GM21825 (cell line): ENCODE data around the gene ITPRIPL2.

Experiments used
- ATAC-seq: cut with Tn5 transposase; IDR thresholded peaks from one replicate; pipeline ENCODE4 v1.9.1; 2021; ENCODE audit warnings: mild to moderate bottlenecking, moderate library complexity; ENCODE audit not compliant: unreplicated experiment

The ITPRIPL2 gene

GRCh38 chr16:19140396-19140795, 26.6 kb downstream of the ITPRIPL2 start:
- no peak for ATAC-seq

GRCh38 chr16:19142939-19143598, 29.3 kb downstream of the ITPRIPL2 start:
- ATAC-seq = no peak

- no peak for ATAC-seq
These were observed 29.8 kb downstream of the ITPRIPL2 start for GRCh38 chr16:19143599-19143956.

- ATAC-seq = no peak
These were observed 31.2 kb downstream of the ITPRIPL2 start for GRCh38 chr16:19145010-19145409.

GRCh38 chr16:19147126-19147525, 33.4 kb downstream of the ITPRIPL2 start:
- ATAC-seq = no peak

- ATAC-seq = no peak
These were observed 33.9 kb downstream of the ITPRIPL2 start for GRCh38 chr16:19147627-19148026.

- ATAC-seq = no peak
These were observed 34.4 kb downstream of the ITPRIPL2 start for GRCh38 chr16:19148189-19148588.

- ATAC-seq = no peak
These were observed 37.5 kb downstream of the ITPRIPL2 start for GRCh38 chr16:19151310-19151709.

GRCh38 chr16:19152042-19152441, 38.3 kb downstream of the ITPRIPL2 start:
- no peak for ATAC-seq

GRCh38 chr16:19153876-19154275, 40.1 kb downstream of the ITPRIPL2 start:
- no peak for ATAC-seq

- ATAC-seq = no peak
These were observed 48.3 kb downstream of the ITPRIPL2 start for GRCh38 chr16:19162085-19162484.

- ATAC-seq = no peak
These were observed 49.5 kb downstream of the ITPRIPL2 start for GRCh38 chr16:19163215-19163614.

GRCh38 chr16:19164285-19164684, 50.5 kb downstream of the ITPRIPL2 start:
- no peak for ATAC-seq

GRCh38 chr16:19165101-19165500, 51.3 kb downstream of the ITPRIPL2 start:
- ATAC-seq = no peak

- ATAC-seq = no peak
These were observed 52.7 kb downstream of the ITPRIPL2 start for GRCh38 chr16:19166500-19166899.

- peak; percentile 68 for ATAC-seq
These were observed 54.1 kb downstream of the ITPRIPL2 start, which contains the start of gene SYT17 for GRCh38 chr16:19167710-19168370. Gene SYT17 (plus strand): TSS chr16:19168240. CDS start chr16:19168647, 407 bp downstream.

GRCh38 chr16:19168371-19169081, 54.8 kb downstream of the ITPRIPL2 start:
- ATAC-seq = no peak

- no peak for ATAC-seq
These were observed 55.4 kb downstream of the ITPRIPL2 start for GRCh38 chr16:19169082-19169639.

- ATAC-seq = no peak
These were observed 56.4 kb downstream of the ITPRIPL2 start for GRCh38 chr16:19170043-19170655.
